Mesodermal cell (in vitro differentiated cells): Measurements from ENCODE around the gene ARID5A.

ENCODE experiments used
- H3K27ac ChIP-seq: 2 replicates; pipeline ENCODE4 v1.7.0; 2013; ENCODE audit warnings: mild to moderate bottlenecking, low read depth, low read length, moderate library complexity; ENCODE audit not compliant: severe bottlenecking
- H3K36me3 ChIP-seq: 2 replicates; pipeline ENCODE4 v1.7.1; 2013; ENCODE audit warnings: mild to moderate bottlenecking, low read length, moderate library complexity; ENCODE audit not compliant: control insufficient read depth, insufficient read depth
- H3K4me1 ChIP-seq: one replicate; pipeline ENCODE4 v1.7.1; 2013; ENCODE audit warnings: mild to moderate bottlenecking, low read length; ENCODE audit not compliant: insufficient read depth, control insufficient read depth, poor library complexity, severe bottlenecking
- H3K4me3 ChIP-seq: 2 replicates; pipeline ENCODE4 v1.7.0; 2013; ENCODE audit warnings: low read length, control low read depth, mild to moderate bottlenecking; ENCODE audit not compliant: insufficient read depth, poor library complexity, severe bottlenecking; ENCODE audit errors: extremely low read depth
- H3K9me3 ChIP-seq: 2 replicates; pipeline ENCODE4 v1.7.1; 2013; ENCODE audit warnings: mild to moderate bottlenecking, low read length, moderate library complexity; ENCODE audit not compliant: control insufficient read depth
- WGBS, 2 experiments: methylation state at CpG; one replicate each; pipeline ENCODE4 v1.1.5; 2013; ENCODE audit warnings: missing lambda C conversion rate in 2 of 2; ENCODE audit not compliant: insufficient coverage in 2 of 2; 5-methylcytosine and 5-hydroxymethylcytosine counted together

Gene ARID5A

DNA sequence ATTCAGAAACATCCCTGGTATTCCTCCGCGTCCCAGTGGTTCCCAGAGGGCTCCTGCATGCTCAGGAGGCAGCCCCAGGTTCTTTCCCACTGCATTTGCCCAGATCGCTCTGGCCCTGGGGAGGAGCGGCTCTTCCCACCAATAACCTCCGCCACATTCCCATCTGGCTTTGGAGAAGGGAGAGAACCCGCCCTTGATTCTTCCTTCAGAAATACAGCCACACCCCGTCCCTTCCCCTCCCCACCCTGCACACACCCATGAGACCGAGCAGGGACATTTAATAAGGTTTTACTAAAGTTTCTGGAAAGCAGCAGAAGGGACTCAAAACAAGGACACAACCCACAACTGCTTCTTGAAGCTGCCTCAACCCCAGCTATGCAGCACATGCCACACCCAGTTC is 21.9 kb downstream of the ARID5A start:
- WGBS, 2 experiments, result 84 to 94% methylated on average over 2 to 3 of the region's 8 CpGs
- Histone ChIP-seq H3K27ac (no peak overlapping the region), H3K4me3 (no peak overlapping the region), H3K4me1 (no peaks in the 10 kb centered on the region), H3K36me3 (no peaks in the 10 kb centered on the region), H3K9me3 (no peaks in the 10 kb centered on the region)

DNA sequence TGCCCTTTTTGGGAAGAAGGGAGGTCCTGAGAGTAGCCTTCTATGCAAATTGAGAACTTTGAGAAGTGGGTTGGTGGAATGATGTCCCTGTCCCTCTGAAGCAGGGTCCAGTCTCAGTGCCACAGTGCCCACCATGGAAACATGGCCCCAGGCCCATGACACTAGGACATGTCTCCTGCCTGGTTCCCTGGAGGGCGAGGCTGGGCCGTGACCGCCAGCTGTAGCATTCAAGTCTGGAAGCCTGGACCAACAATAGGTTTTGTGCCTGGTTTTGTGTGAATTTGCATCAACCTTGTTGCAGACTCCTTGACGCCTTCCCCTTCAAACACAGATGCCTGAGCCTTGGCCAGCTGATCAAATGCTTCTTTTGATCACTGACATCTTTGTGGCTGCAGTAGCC is 27.5 kb downstream of the ARID5A start:
- no peaks in the 10 kb centered on the region for H3K4me1 ChIP-seq
- WGBS, 2 experiments, result 73 to 86% methylated on average over 4 of the region's 4 CpGs
- no peak overlapping the region for H3K27ac ChIP-seq
- H3K9me3 ChIP-seq, result no peaks in the 10 kb centered on the region
- H3K4me3 ChIP-seq, result no peak overlapping the region
- no peaks in the 10 kb centered on the region for H3K36me3 ChIP-seq

DNA sequence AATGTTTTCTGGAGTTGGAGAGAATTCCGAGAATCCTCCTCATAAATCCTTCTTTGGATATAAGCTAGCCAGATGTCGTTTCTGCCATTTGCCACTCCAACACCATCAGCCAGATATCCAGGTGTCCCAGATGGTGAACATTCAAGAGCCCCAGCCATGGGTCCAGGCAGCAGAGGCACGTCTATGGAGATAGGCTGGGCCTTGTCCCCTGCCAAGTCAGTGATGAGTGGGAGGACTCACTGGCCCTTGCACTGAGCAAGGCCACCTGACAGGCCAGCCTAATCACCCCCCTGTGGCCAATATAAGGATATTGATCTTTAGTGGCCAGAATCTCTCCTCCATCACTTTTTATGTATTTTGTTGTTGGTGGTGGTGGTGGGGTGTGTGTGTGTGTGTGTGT is 28.0 kb downstream of the ARID5A start:
- H3K4me3 ChIP-seq, result no peak overlapping the region
- no peaks in the 10 kb centered on the region for H3K9me3 ChIP-seq
- H3K27ac ChIP-seq, result no peak overlapping the region
- no peaks in the 10 kb centered on the region for H3K36me3 ChIP-seq
- no peaks in the 10 kb centered on the region for H3K4me1 ChIP-seq
- 85 to 93% methylated on average over 2 to 3 of the region's 3 CpGs for WGBS, 2 experiments

DNA sequence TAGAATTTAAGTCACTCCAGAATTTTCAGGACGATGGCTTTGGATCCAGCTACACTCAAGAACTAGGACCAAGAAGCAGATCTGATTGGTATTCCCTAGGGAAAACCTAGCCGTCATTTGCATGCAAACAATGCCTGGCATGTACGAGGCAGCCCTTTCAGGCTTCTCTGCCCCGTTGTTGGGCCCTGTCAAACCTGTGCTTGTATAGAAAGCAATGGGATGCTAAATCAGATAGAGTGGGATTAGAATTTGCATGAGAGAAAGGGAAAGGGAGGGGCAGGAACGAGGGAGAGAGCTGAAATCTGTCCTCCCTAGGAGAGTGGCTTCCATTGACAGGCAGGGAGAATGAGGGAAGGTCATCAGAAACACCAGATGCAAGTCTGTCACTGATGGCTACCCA is 28.6 kb downstream of the ARID5A start:
- Histone ChIP-seq H3K27ac (no peak overlapping the region), H3K36me3 (no peaks in the 10 kb centered on the region)
- WGBS, 2 experiments, result 27 to 35% methylated on average over 4 to 5 of the region's 5 CpGs

GRCh38 chr2:96568094-96568493 is 31.5 kb downstream of the ARID5A start:
- H3K36me3 ChIP-seq, result no peaks in the 10 kb centered on the region
- H3K9me3 ChIP-seq, result no peaks in the 10 kb centered on the region
- no peak overlapping the region for H3K4me3 ChIP-seq
- H3K4me1 ChIP-seq, result no peaks in the 10 kb centered on the region
- 100% methylated on average over 1 of the region's 3 CpGs; no CpG with 5 or more reads in 1 of the 2 experiments for WGBS, 2 experiments
- no peak overlapping the region for H3K27ac ChIP-seq

More for the DNA sequence above, 28.6 kb downstream of the ARID5A start:
- Histone ChIP-seq H3K9me3 (no peaks in the 10 kb centered on the region), H3K4me1 (no peaks in the 10 kb centered on the region), H3K4me3 (no peak overlapping the region)

- 94 to 95% methylated on average over 2 of the region's 2 CpGs for WGBS, 2 experiments
- Histone ChIP-seq H3K36me3 (no peaks in the 10 kb centered on the region), H3K9me3 (no peaks in the 10 kb centered on the region), H3K27ac (no peak overlapping the region), H3K4me3 (no peak overlapping the region), H3K4me1 (no peaks in the 10 kb centered on the region)
These were observed 37.8 kb downstream of the ARID5A start for GRCh38 chr2:96574364-96574763.

GRCh38 chr2:96575785-96576456 is 39.4 kb downstream of the ARID5A start:
- Histone ChIP-seq H3K4me1 (no peaks in the 10 kb centered on the region), H3K4me3 (no peak overlapping the region), H3K36me3 (no peaks in the 10 kb centered on the region), H3K9me3 (no peaks in the 10 kb centered on the region), H3K27ac (no peak overlapping the region)
- WGBS, 2 experiments, result 80% methylated on average over 1 of the region's 1 CpG; no CpG with 5 or more reads in 1 of the 2 experiments

GRCh38 chr2:96577501-96577900 is 40.9 kb downstream of the ARID5A start:
- Histone ChIP-seq H3K4me3 (no peak overlapping the region), H3K36me3 (no peaks in the 10 kb centered on the region), H3K9me3 (no peaks in the 10 kb centered on the region), H3K4me1 (no peaks in the 10 kb centered on the region), H3K27ac (no peak overlapping the region)
- WGBS, 2 experiments, result 65 to 83% methylated on average over 4 to 5 of the region's 5 CpGs

GRCh38 chr2:96578731-96579130 is 42.2 kb downstream of the ARID5A start:
- Histone ChIP-seq H3K4me3 (no peak overlapping the region), H3K36me3 (no peaks in the 10 kb centered on the region), H3K27ac (no peak overlapping the region), H3K4me1 (no peaks in the 10 kb centered on the region), H3K9me3 (no peaks in the 10 kb centered on the region)
- 91 to 93% methylated on average over 3 of the region's 3 CpGs for WGBS, 2 experiments

DNA sequence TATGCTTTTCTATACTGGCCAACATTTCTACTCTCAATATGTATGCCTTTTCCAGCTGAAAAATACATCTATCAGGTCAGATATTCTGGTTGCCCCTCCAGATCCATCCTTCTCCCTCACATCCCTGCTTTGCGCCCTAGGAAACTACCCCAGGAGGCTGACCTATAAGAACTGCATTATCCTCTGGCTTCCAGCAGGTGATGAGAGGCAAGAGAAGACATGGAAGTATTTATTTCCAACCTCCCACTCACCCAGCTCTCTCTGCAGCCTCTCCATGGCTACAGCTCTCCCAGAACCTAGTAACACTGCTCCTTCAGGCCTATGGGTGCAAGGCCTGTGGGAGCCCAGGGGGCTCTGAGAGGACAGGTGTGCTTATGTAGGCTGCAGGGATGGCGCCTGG is 42.9 kb downstream of the ARID5A start:
- H3K4me3 ChIP-seq, result no peak overlapping the region
- H3K36me3 ChIP-seq, result no peaks in the 10 kb centered on the region
- 80 to 100% methylated on average over 1 to 2 of the region's 2 CpGs for WGBS, 2 experiments
- no peak overlapping the region for H3K27ac ChIP-seq
- H3K9me3 ChIP-seq, result no peaks in the 10 kb centered on the region
- no peaks in the 10 kb centered on the region for H3K4me1 ChIP-seq

DNA sequence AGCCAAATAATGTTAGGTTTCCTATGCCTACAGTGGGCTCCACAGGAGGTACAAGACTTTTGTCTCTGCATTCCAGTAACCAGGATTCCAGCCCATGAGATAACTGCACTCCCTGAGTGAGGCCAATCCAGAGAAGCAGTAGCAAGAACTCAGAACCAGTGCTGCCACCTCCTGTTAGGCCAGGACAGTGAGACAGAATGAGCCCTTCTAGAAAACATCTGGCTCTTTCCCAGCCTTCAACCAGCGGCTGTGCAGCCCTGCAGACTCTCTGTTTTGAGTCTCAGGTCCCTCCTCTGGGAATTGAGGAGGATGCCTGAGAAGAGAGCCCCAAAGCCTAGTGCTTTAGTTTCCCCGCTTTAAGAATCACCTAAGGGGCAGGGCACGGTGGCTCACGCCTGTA is 44.2 kb downstream of the ARID5A start:
- Histone ChIP-seq H3K4me3 (no peak overlapping the region), H3K27ac (no peak overlapping the region), H3K4me1 (no peaks in the 10 kb centered on the region), H3K36me3 (peaks cover 3% of the 10 kb centered on the region), H3K9me3 (no peaks in the 10 kb centered on the region)
- 88 to 92% methylated on average over 3 of the region's 4 CpGs for WGBS, 2 experiments
